HEK293 (cell line): ENCODE measurements around the gene PHACTR3.

Experiments
- CTCF ChIA-PET: fragments of 350-600 bp; formaldehyde crosslinking; extraction: SDS; loops from one replicate; lab custom pipeline; 2021; ENCODE audit warnings: antibody characterized with exemption; lab: Yijun Ruan, JAX
- POLR2A ChIA-PET: fragments of 300-600 bp; formaldehyde crosslinking; extraction: SDS; loops from one replicate; lab custom pipeline; 2020; ENCODE audit warnings: antibody characterized with exemption, inconsistent platforms; lab: Yijun Ruan, JAX
- H3K27ac ChIP-seq: fragments of 200-500 bp; sonication (Bioruptor generic); 2 replicates; pipeline ENCODE4 v1.5.1; 2014; ENCODE audit warnings: low read depth, low read length, control low read depth, inconsistent platforms; ENCODE audit errors: extremely low read depth
- H3K36me3 ChIP-seq, 2 experiments: fragments of 200-500 bp in 1 of 2; sonication (Bioruptor generic) in 1 of 2; 1 replicate in 1 of 2; 2 replicates in 1 of 2; pipeline ENCODE4 v1.5.1; 2014 to 2017; ENCODE audit warnings: inconsistent platforms in 2 of 2, low read length in 2 of 2; ENCODE audit not compliant: control insufficient read depth in 2 of 2, insufficient read depth in 1 of 2
- H3K4me1 ChIP-seq: fragments of 200-500 bp; sonication (Bioruptor generic); 2 replicates; pipeline ENCODE4 v1.5.1; 2014; ENCODE audit warnings: mild to moderate bottlenecking, low read length, inconsistent platforms; ENCODE audit not compliant: control insufficient read depth, insufficient read depth
- H3K4me3 ChIP-seq: 2 replicates; pipeline ENCODE4 v1.5.1; 2011; ENCODE audit warnings: low read depth, mild to moderate bottlenecking, control low read depth, low read length, moderate library complexity
- H3K9me3 ChIP-seq: fragments of 200-500 bp; sonication (Bioruptor generic); 2 replicates; pipeline ENCODE4 v1.5.1; 2014; ENCODE audit warnings: low read depth, low read length, inconsistent platforms; ENCODE audit not compliant: control insufficient read depth, insufficient read depth
- ATF2 ChIP-seq: fragments of 450-650 bp; formaldehyde crosslinking; IDR thresholded peaks from 2 replicates; pipeline ENCODE4 v1.5.1; 2016; ENCODE audit warnings: missing biosample characterization, missing genetic modification characterization, low read depth
- KLF10 ChIP-seq: fragments of 450-650 bp; IDR thresholded peaks from 2 replicates; pipeline ENCODE4 v1.5.1; 2018; ENCODE audit warnings: missing biosample characterization, mild to moderate bottlenecking, missing genetic modification characterization
- OVOL3 ChIP-seq: fragments of 450-650 bp; formaldehyde crosslinking; IDR thresholded peaks from 2 replicates; pipeline ENCODE4 v1.5.1; 2016; ENCODE audit warnings: missing biosample characterization, missing genetic modification characterization
- ZBTB44 ChIP-seq: fragments of 450-650 bp; IDR thresholded peaks from 2 replicates; pipeline ENCODE4 v1.5.1; 2018; ENCODE audit warnings: missing biosample characterization, mild to moderate bottlenecking, missing genetic modification characterization
- ZEB2 ChIP-seq: fragments of 450-650 bp; formaldehyde crosslinking; IDR thresholded peaks from 2 replicates; pipeline ENCODE4 v1.5.1; 2016; ENCODE audit warnings: missing biosample characterization, missing genetic modification characterization
- ZFP37 ChIP-seq: fragments of 450-650 bp; formaldehyde crosslinking; IDR thresholded peaks from 2 replicates; pipeline ENCODE4 v1.5.1; 2016; ENCODE audit warnings: missing biosample characterization, missing genetic modification characterization
- ZNF184 ChIP-seq: fragments of 450-650 bp; IDR thresholded peaks from 2 replicates; pipeline ENCODE4 v1.5.1; 2018; ENCODE audit warnings: missing biosample characterization, mild to moderate bottlenecking, missing genetic modification characterization
- ZNF19 ChIP-seq: fragments of 450-650 bp; formaldehyde crosslinking; IDR thresholded peaks from 2 replicates; pipeline ENCODE4; 2016; ENCODE audit warnings: missing biosample characterization, missing genetic modification characterization, low read depth
- ZNF239 ChIP-seq: fragments of 450-650 bp; formaldehyde crosslinking; IDR thresholded peaks from 2 replicates; pipeline ENCODE4 v1.5.1; 2016; ENCODE audit warnings: missing biosample characterization, missing genetic modification characterization
- ZNF24 ChIP-seq: fragments of 450-650 bp; formaldehyde crosslinking; IDR thresholded peaks from 2 replicates; pipeline ENCODE4 v1.5.1; 2016; ENCODE audit warnings: missing biosample characterization, missing genetic modification characterization
- ZNF26 ChIP-seq: fragments of 450-650 bp; formaldehyde crosslinking; IDR thresholded peaks from 2 replicates; pipeline ENCODE4 v1.5.1; 2016; ENCODE audit warnings: missing biosample characterization, missing genetic modification characterization
- ZNF266 ChIP-seq: fragments of 450-650 bp; formaldehyde crosslinking; IDR thresholded peaks from 2 replicates; pipeline ENCODE4 v1.5.1; 2016; ENCODE audit warnings: missing biosample characterization, missing genetic modification characterization, low read depth
- ZNF280C ChIP-seq: fragments of 450-650 bp; formaldehyde crosslinking; IDR thresholded peaks from 2 replicates; pipeline ENCODE4 v1.5.1; 2016; ENCODE audit warnings: missing biosample characterization, missing genetic modification characterization
- ZNF302 ChIP-seq: fragments of 450-650 bp; formaldehyde crosslinking; IDR thresholded peaks from 2 replicates; pipeline ENCODE4 v1.5.1; 2016; ENCODE audit warnings: missing biosample characterization, missing genetic modification characterization, low read depth
- ZNF341 ChIP-seq: fragments of 450-650 bp; formaldehyde crosslinking; IDR thresholded peaks from 2 replicates; pipeline ENCODE4; 2016; ENCODE audit warnings: low read depth, missing biosample characterization, missing genetic modification characterization
- ZNF580 ChIP-seq: fragments of 450-650 bp; formaldehyde crosslinking; IDR thresholded peaks from 2 replicates; pipeline ENCODE4 v1.5.1; 2016; ENCODE audit warnings: missing biosample characterization, missing genetic modification characterization
- ZNF704 ChIP-seq: fragments of 450-650 bp; formaldehyde crosslinking; IDR thresholded peaks from 2 replicates; pipeline ENCODE4 v1.5.1; 2016; ENCODE audit warnings: missing biosample characterization, missing genetic modification characterization

PHACTR3 gene

GRCh38 chr20:59645271-59645670 is 40.9 kb downstream of the PHACTR3 start:
- no peak overlapping the region for H3K27ac ChIP-seq
- no peaks in the 10 kb centered on the region for H3K9me3 ChIP-seq
- TF ChIP-seq ZEB2 (tag by site-specific recombination): no peak
- no peak for TF ChIP-seq ZNF704 (tag by site-specific recombination)
- no peak for TF ChIP-seq ZNF184 (tag by site-specific recombination)
- TF ChIP-seq ZNF266 (tag by site-specific recombination): no peak
- no peak for TF ChIP-seq ZNF239 (tag by site-specific recombination)
- no peak for TF ChIP-seq ZFP37 (tag by site-specific recombination)
- CTCF ChIA-PET: interaction anchor here (0.6 kb wide), 1 partner anchor 10 kb away, joined by 3 read pairs; no protein-coding TSS in a partner anchor
- H3K4me3 ChIP-seq: no peak overlapping the region
- H3K4me1 ChIP-seq: no peaks in the 10 kb centered on the region
- POLR2A ChIA-PET: no interaction called here
- no peaks in the 10 kb centered on the region for H3K36me3 ChIP-seq

- H3K4me3 ChIP-seq: no peak overlapping the region
- TF ChIP-seq ATF2 (no peak), ZNF704 (tag by site-specific recombination) (no peak), ZNF341 (tag by site-specific recombination) (no peak), ZNF24 (tag by site-specific recombination) (no peak), ZNF280C (no peak), ZBTB44 (tag by site-specific recombination) (no peak), ZNF19 (tag by site-specific recombination) (no peak), ZNF580 (tag by site-specific recombination) (no peak), ZNF26 (no peak), KLF10 (no peak), OVOL3 (tag by site-specific recombination) (no peak), ZNF302 (no peak)
- no peak overlapping the region for H3K27ac ChIP-seq
- H3K4me1 ChIP-seq: no peaks in the 10 kb centered on the region
- no peaks in the 10 kb centered on the region for H3K9me3 ChIP-seq
- no peaks in the 10 kb centered on the region for H3K36me3 ChIP-seq
- ChIA-PET POLR2A (no interaction called here), CTCF (interaction anchor here (0.6 kb wide), 1 partner anchor 9 kb away, joined by 3 read pairs; no protein-coding TSS in a partner anchor)
These were observed 41.4 kb downstream of the PHACTR3 start for GRCh38 chr20:59645761-59646171.
